T-cell (primary cell): Measurements from ENCODE around the gene BIN2. TPM values are rescaled to one million over a fixed set of nuclear protein-coding genes. Genes with fewer than 3 reads are reported as not detected.
"Not testable (repeated sequence)": the region's sequence is repeated elsewhere in the genome, so short reads cannot be mapped to it uniquely, and the experiment has no call there.

Source experiments
- ATAC-seq, 4 experiments: fragments of 200-7000 bp in 3 of 4; fragments of 150-1000 bp in 1 of 4; cut with Tn5 transposase; replicated peaks in 1 of 4; 1 replicate in 3 of 4; 2 replicates in 1 of 4; pipeline ENCODE4 v1.10.0; 2021; ENCODE audit warnings: moderate library complexity in 3 of 4, mild to moderate bottlenecking in 2 of 4, moderate number of reproducible peaks in 1 of 4
- CTCF ChIA-PET, 2 donors: fragments of 300-600 bp; sonication (Branson Sonifier 250); formaldehyde crosslinking; loops; one replicate each; lab custom pipeline; 2022; ENCODE audit warnings: antibody characterized with exemption in 2 of 2; lab: Charles Lee
- POLR2A ChIA-PET, 2 donors: fragments of 300-600 bp; sonication (Branson Sonifier 250); formaldehyde crosslinking; loops; one replicate each; lab custom pipeline; 2022; ENCODE audit warnings: antibody characterized with exemption in 2 of 2; lab: Charles Lee
- DNase-seq, 35 experiments: peaks; one replicate each; pipeline versions ENCODE4 v3.0.0 to v3.0.0-alpha.2; 2013 to 2023
- H3K27ac ChIP-seq: one replicate; pipeline ENCODE4 v1.5.1; 2013; ENCODE audit warnings: low read length
- H3K27me3 ChIP-seq, 2 experiments: replicated peaks in 1 of 2; 1 replicate in 1 of 2; 2 replicates in 1 of 2; pipeline versions ENCODE4 v1.6.1 to v1.7.0; 2013; ENCODE audit warnings: low read length in 1 of 2, mixed read lengths in 1 of 2; ENCODE audit not compliant: control insufficient read depth in 2 of 2, insufficient read depth in 2 of 2; ENCODE audit errors: extremely low read depth in 1 of 2
- H3K36me3 ChIP-seq, 2 donors: 1 replicate in 1 of 2; 2 replicates in 1 of 2; pipeline versions ENCODE4 v1.6.1 to v1.7.0; 2013; ENCODE audit warnings: low read length in 1 of 2; ENCODE audit not compliant: control insufficient read depth in 2 of 2, insufficient read depth in 1 of 2; ENCODE audit errors: extremely low read depth in 1 of 2
- H3K4me1 ChIP-seq, 2 experiments: 1 replicate in 1 of 2; 2 replicates in 1 of 2; pipeline versions ENCODE4 v1.6.1 to v1.7.0; 2013; ENCODE audit warnings: low read length in 2 of 2, mixed read lengths in 1 of 2; ENCODE audit not compliant: insufficient read depth in 2 of 2, control insufficient read depth in 1 of 2; ENCODE audit errors: extremely low read depth in 1 of 2
- H3K4me3 ChIP-seq, 2 donors: 1 replicate in 1 of 2; 2 replicates in 1 of 2; pipeline versions ENCODE4 v1.5.1 to v1.7.0; 2013; ENCODE audit warnings: mild to moderate bottlenecking in 2 of 2, low read length in 1 of 2, moderate library complexity in 1 of 2; ENCODE audit not compliant: control insufficient read depth in 1 of 2; ENCODE audit errors: extremely low read depth in 1 of 2
- H3K9me3 ChIP-seq: 2 replicates; pipeline ENCODE4 v1.7.0; 2013
- H3K27ac Mint-ChIP-seq, 2 donors: one replicate each; pipeline ENCODE4 v1.8.0; 2020 to 2021; ENCODE audit warnings: mild to moderate bottlenecking in 2 of 2, mixed read lengths in 2 of 2
- H3K27me3 Mint-ChIP-seq, 2 donors: one replicate each; pipeline ENCODE4 v1.8.0; 2021 to 2022; ENCODE audit warnings: mixed read lengths in 2 of 2
- H3K36me3 Mint-ChIP-seq: one replicate; pipeline ENCODE4 v1.8.0; 2021; ENCODE audit warnings: mixed read lengths
- H3K4me1 Mint-ChIP-seq, 3 donors: one replicate each; pipeline ENCODE4 v1.8.0; 2020 to 2022; ENCODE audit warnings: mixed read lengths in 3 of 3, mild to moderate bottlenecking in 1 of 3
- H3K4me3 Mint-ChIP-seq, 3 donors: one replicate each; pipeline ENCODE4 v1.8.0; 2020 to 2022; ENCODE audit warnings: mild to moderate bottlenecking in 3 of 3, mixed read lengths in 3 of 3, moderate library complexity in 3 of 3
- H3K9me3 Mint-ChIP-seq, 3 donors: one replicate each; pipeline ENCODE4 v1.8.0; 2020 to 2022; ENCODE audit warnings: mixed read lengths in 3 of 3
- WGBS: methylation state at CpG from one replicate; pipeline ENCODE4 v1.1.5; 2013; ENCODE audit warnings: missing lambda C conversion rate; ENCODE audit not compliant: insufficient coverage; 5-methylcytosine and 5-hydroxymethylcytosine counted together
- total RNA-seq, 35 experiments: library from RNA in 6 of 35; stranded (reverse) in 6 of 35; fragments of 120-200 nt in 1 of 35; gene quantifications; one replicate each; pipeline versions ENCODE4 v1.2.1 to v1.2.4 and lab custom pipeline; 2013 to 2026

BIN2 gene
- total RNA-seq, 5 donors from 2014 or later (not counting 1 experiment from before 2014, with no cell fraction given): 196 to 240 (median 202) TPM

DNA sequence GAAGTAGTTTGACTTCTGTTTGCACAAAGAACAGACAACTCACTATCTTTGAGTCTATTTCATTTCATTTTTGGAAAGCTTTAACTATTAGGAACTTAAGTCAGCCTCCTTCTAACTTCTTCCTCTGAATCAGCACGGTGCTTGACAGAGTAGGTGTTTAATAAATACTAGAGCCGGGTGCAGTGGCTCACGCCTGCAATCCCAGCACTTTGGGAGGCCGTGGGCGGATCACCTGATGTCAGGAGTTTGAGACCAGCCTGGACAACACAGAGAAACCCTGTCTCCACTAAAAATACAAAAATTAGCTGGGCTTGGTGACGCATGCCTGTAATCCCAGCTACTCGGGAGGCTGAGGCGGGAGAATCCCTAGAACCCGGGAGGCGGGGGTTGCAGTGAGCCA, 23.2 kb downstream of the BIN2 start:
- peaks cover 51% of the 10 kb centered on the region for H3K36me3 Mint-ChIP-seq
- no CpG with 5 or more reads among the region's 10 CpGs for WGBS
- CTCF ChIA-PET: interaction anchor here in 1 of 2 donors (1.3 kb wide), 1 partner anchor 40 kb away, joined by 5 read pairs; no protein-coding TSS in a partner anchor
- not testable (repeated sequence) for H3K9me3 ChIP-seq, H3K4me3 ChIP-seq, DNase-seq, H3K27me3 Mint-ChIP-seq, H3K9me3 Mint-ChIP-seq, H3K27ac ChIP-seq, ATAC-seq, H3K27me3 ChIP-seq, H3K4me1 ChIP-seq, H3K4me3 Mint-ChIP-seq
- peaks cover 9 to 81% of the 10 kb centered on the region in 2 donors for H3K36me3 ChIP-seq
- H3K27ac Mint-ChIP-seq: peak overlapping the region; percentile 28 to 77
- POLR2A ChIA-PET: interaction anchor here (0.6 kb wide), 2 partner anchors 29 to 51 kb away, joined by 4 read pairs; no protein-coding TSS in a partner anchor
- peaks cover 19 to 22% (median 21%) of the 10 kb centered on the region in 3 donors for H3K4me1 Mint-ChIP-seq

DNA sequence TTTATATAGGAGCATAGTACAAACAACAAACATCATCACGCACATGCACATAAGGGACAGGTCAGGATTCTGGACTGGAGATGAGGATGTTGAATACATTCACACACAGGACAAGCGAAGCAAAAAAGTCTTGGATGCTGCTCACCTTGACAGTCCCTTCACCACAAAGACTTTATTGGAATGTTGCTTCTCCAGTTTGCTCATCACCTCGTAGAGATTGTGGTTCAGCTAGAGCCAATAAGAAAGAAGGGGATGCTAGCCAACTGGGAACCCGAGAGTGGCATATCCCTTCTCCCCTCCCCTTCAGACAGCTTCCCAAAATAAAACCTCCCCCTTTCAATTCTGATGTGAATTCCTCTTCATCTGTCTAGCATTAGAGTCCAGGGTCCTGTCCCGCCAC, 28.3 kb downstream of the BIN2 start:
- H3K4me3 Mint-ChIP-seq: no peak overlapping the region
- ChIA-PET POLR2A (no interaction called here), CTCF (no interaction called here)
- 90% methylated on average over 3 of the region's 5 CpGs for WGBS
- H3K9me3 Mint-ChIP-seq: no peaks in the 10 kb centered on the region
- H3K36me3 ChIP-seq: peaks cover 7 to 82% of the 10 kb centered on the region in 2 donors
- DNase-seq (no peak), ATAC-seq (no peak)
- H3K27me3 Mint-ChIP-seq: no peaks in the 10 kb centered on the region
- H3K27ac Mint-ChIP-seq: peak overlapping the region in 1 of 2 donors; percentile 39
- peaks cover 43% of the 10 kb centered on the region for H3K36me3 Mint-ChIP-seq
- H3K4me1 ChIP-seq: peaks cover 0 to 2% of the 10 kb centered on the region in 2 experiments
- no peak overlapping the region for H3K4me3 ChIP-seq
- H3K27me3 ChIP-seq: no peaks in the 10 kb centered on the region
- H3K9me3 ChIP-seq: no peaks in the 10 kb centered on the region
- no peak overlapping the region for H3K27ac ChIP-seq
- peaks cover 9 to 17% (median 16%) of the 10 kb centered on the region in 3 donors for H3K4me1 Mint-ChIP-seq

DNA sequence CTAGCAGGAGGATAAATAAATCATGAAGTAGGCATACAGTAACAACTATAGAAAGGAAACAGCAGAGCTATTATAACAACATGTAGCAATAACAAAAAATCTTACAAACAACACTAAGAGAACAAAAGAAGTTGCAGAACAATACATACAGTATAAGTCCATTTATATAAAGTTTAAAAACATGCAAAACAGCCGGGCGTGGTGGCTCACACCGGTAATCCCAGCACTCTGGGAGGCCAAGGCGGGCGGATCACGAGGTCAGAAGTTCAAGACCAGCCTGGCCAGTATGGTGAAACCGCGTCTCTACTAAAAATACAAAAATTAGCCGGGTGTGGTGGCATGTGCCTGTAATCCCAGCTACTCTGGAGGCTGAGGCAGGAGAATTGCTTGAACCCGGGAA, 29.9 kb downstream of the BIN2 start:
- H3K4me1 ChIP-seq, H3K4me3 ChIP-seq, H3K27ac ChIP-seq, H3K4me3 Mint-ChIP-seq, POLR2A ChIA-PET, DNase-seq, H3K9me3 ChIP-seq, H3K9me3 Mint-ChIP-seq, H3K27me3 ChIP-seq, H3K27me3 Mint-ChIP-seq, ATAC-seq: not testable (repeated sequence)
- CTCF ChIA-PET: interaction anchor here in 1 of 2 donors (0.6 kb wide), 1 partner anchor 16 kb away, joined by 3 read pairs; no protein-coding TSS in a partner anchor
- peaks cover 9 to 16% (median 15%) of the 10 kb centered on the region in 3 donors for H3K4me1 Mint-ChIP-seq
- H3K27ac Mint-ChIP-seq: peak overlapping the region; percentile 60 to 71
- peaks cover 12 to 81% of the 10 kb centered on the region in 2 donors for H3K36me3 ChIP-seq
- 98% methylated on average over 7 of the region's 10 CpGs for WGBS
- H3K36me3 Mint-ChIP-seq: peaks cover 43% of the 10 kb centered on the region

DNA sequence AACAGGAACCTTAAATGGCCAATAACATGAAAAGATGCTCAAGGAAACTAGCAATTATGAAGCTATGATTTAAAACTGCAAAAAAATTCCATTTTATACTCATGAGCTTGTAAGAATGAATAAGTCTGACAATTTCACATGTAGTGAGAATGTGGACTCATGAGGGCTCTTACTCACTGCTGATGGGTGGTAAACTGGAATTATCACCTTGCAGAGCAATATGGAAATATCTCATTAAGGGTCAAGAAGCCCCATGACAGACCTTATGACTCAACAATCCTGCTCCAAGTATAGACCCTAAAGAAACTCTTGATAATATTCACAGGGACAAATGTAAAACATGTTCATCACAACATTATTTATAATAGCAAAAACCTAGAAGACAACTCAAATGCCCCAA, 30.3 kb downstream of the BIN2 start:
- ChIA-PET CTCF (interaction anchor here in 1 of 2 donors (0.6 to 0.8 kb wide), 2 partner anchors 16 to 47 kb away, joined by 3 read pairs; no protein-coding TSS in a partner anchor), POLR2A (no interaction called here)
- H3K9me3 Mint-ChIP-seq: no peaks in the 10 kb centered on the region
- Histone ChIP-seq H3K27me3 (no peaks in the 10 kb centered on the region), H3K4me1 (peaks cover 0 to 2% of the 10 kb centered on the region in 2 experiments), H3K9me3 (no peaks in the 10 kb centered on the region), H3K36me3 (peaks cover 12 to 81% of the 10 kb centered on the region in 2 donors), H3K27ac (no peak overlapping the region), H3K4me3 (no peak overlapping the region)
- DNase-seq (no peak), ATAC-seq (no peak)
- H3K27ac Mint-ChIP-seq: peak overlapping the region; percentile 60 to 71
- H3K27me3 Mint-ChIP-seq: no peaks in the 10 kb centered on the region
- no peak overlapping the region for H3K4me3 Mint-ChIP-seq
- H3K36me3 Mint-ChIP-seq: peaks cover 44% of the 10 kb centered on the region
- H3K4me1 Mint-ChIP-seq: peaks cover 9 to 17% (median 15%) of the 10 kb centered on the region in 3 donors

DNA sequence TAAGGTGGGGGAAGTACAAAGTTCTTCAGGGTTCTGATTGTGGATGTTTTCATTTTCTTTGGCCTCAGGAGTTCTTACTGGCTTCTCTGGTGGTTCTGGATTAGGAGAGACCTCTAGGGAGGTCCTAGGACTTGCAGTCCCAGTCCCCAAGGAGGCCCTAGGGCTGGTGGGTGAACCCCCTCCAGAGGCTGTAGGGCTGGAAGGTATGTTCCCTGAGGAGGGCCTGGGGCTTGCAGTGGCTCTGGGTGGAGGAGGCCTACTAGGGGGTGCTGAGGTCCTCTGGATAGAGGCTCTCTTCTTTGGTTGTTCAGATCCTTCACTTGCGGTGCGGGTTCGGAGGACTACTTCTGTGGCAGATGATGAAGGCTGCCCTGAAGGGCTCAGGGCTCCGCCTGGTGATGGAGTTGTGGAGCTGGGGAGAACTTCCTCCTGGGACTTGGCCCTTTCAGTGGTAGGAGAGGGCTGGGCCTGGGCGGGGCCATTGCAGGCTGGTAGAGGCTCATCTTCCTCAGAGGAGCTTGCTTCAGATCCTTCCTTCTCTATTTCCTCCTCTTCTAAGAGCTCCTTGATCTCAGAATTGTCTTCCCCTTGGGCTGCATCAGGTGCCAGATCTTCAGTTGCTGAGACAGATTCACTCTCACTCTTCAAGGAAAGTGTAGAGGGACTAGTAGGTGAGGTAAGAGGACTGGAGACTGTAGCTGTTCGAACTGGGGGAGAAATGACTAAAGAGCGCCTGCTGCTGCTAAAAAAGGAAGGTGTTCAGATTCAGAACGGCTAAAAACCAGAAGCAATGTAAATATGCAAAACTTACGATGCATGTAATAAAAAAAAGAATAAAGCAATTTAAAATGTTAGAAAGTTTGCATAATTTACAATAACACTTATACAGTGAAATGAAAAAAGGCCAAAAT, 32.1 kb downstream of the BIN2 start:
- H3K27me3 ChIP-seq, H3K9me3 Mint-ChIP-seq, H3K4me1 ChIP-seq, CTCF ChIA-PET, H3K27me3 Mint-ChIP-seq, H3K4me3 ChIP-seq, H3K27ac ChIP-seq, POLR2A ChIA-PET, H3K4me3 Mint-ChIP-seq, H3K9me3 ChIP-seq: not testable (repeated sequence)
- 96% methylated on average over 4 of the region's 9 CpGs for WGBS
- peaks cover 47% of the 10 kb centered on the region for H3K36me3 Mint-ChIP-seq
- DNase-seq (peak in 3 of 35 experiments; percentile 1 to 21 (median 2)), ATAC-seq (peak in 1 of 4 experiments; percentile 6)
- H3K27ac Mint-ChIP-seq: peak overlapping the region; percentile 62 to 76
- H3K36me3 ChIP-seq: peaks cover 12 to 80% of the 10 kb centered on the region in 2 donors
- H3K4me1 Mint-ChIP-seq: peaks cover 9 to 17% (median 15%) of the 10 kb centered on the region in 3 donors

DNA sequence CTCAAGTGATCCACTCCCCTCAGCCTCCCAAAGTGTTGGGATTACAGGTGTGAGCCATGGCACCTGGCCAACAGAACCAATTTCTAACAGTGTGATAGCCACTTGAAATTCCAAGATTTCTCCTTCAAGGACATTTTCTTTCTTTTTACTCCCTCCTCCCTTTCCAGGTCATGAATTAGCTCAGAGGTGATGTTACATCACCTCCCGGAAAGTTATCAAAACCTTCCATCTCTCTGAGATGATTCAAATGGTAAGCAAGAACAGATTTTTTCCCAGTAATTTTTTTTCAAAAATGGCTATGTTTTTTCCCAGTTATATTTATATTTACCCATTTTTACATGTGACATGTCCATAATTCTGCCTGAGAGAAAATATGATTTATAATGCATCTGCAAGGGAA, 38.1 kb downstream of the BIN2 start:
- H3K4me1 ChIP-seq: no peaks in the 10 kb centered on the region
- H3K9me3 Mint-ChIP-seq: no peaks in the 10 kb centered on the region
- no peak for ATAC-seq
- H3K9me3 ChIP-seq: no peaks in the 10 kb centered on the region
- no CpG with 5 or more reads among the region's 1 CpG for WGBS
- peaks cover 14 to 83% of the 10 kb centered on the region in 2 donors for H3K36me3 ChIP-seq
- no peaks in the 10 kb centered on the region for H3K27me3 Mint-ChIP-seq
- no peaks in the 10 kb centered on the region for H3K27me3 ChIP-seq
- POLR2A ChIA-PET: no interaction called here
- no peak overlapping the region for H3K4me3 ChIP-seq
- H3K36me3 Mint-ChIP-seq: peaks cover 40% of the 10 kb centered on the region
- no peak for DNase-seq
- H3K27ac ChIP-seq: no peak overlapping the region
- H3K27ac Mint-ChIP-seq: peak overlapping the region; percentile 61 to 74
- peaks cover 0 to 7% (median 0%) of the 10 kb centered on the region in 3 donors for H3K4me1 Mint-ChIP-seq
- H3K4me3 Mint-ChIP-seq: no peak overlapping the region
- CTCF ChIA-PET: no interaction called here
